Neural progenitor cell (in vitro differentiated cells): ENCODE results near the gene PCDH1.

Experiments
- CTCF ChIP-seq: fragments of 200-600 bp; sonication (generic); IDR thresholded peaks from 2 replicates; pipeline ENCODE4 v1.5.1; 2017; ENCODE audit warnings: antibody characterized with exemption, mild to moderate bottlenecking
- EZH2 ChIP-seq: fragments of 200-600 bp; sonication (generic); IDR thresholded peaks from 2 replicates; pipeline ENCODE4 v1.6.1; 2017; ENCODE audit warnings: antibody characterized with exemption, mild to moderate bottlenecking, moderate library complexity
- EZH2phosphoT487 ChIP-seq: fragments of 200-600 bp; sonication (generic); IDR thresholded peaks from 2 replicates; pipeline ENCODE4 v1.6.1; 2017; ENCODE audit warnings: antibody characterized with exemption

GRCh38 chr5:141908796-141909195 lies 30.6 kb upstream of the PCDH1 start:
- no peak for TF ChIP-seq CTCF
- no peak for TF ChIP-seq EZH2
- TF ChIP-seq EZH2phosphoT487 = no peak
